GM18517 (cell line): ENCODE results near the gene CATSPER4.

ENCODE experiments used
- ATAC-seq: cut with Tn5 transposase; IDR thresholded peaks from one replicate; pipeline ENCODE4 v1.9.1; 2021; ENCODE audit warnings: mild to moderate bottlenecking, moderate library complexity; ENCODE audit not compliant: unreplicated experiment

The CATSPER4 gene

GRCh38 chr1:26234644-26235370 lies 44.4 kb downstream of the CATSPER4 start:
- ATAC-seq = no peak

- ATAC-seq = no peak
Measured at GRCh38 chr1:26237230-26237966, 47.0 kb downstream of the CATSPER4 start.

GRCh38 chr1:26239936-26240335 lies 49.5 kb downstream of the CATSPER4 start:
- no peak for ATAC-seq
